Stimulated activated memory B cell treated with anti-CD40 and anti-IgM and Interleukin-4, amounts not matched to agents 10 μg/mL and 1 μg/mL and 100 μg/mL, for 72 hours (primary cell): ENCODE data around the gene LRRC61.
"Not testable (repeated sequence)": the region's sequence is repeated elsewhere in the genome, so short reads cannot be mapped to it uniquely, and the experiment has no call there.

Source experiments
- ATAC-seq: fragments of 150-1000 bp; cut with Tn5 transposase; 2 replicates; pipeline ENCODE4 v1.10.0; 2021
- H3K27ac Mint-ChIP-seq: one replicate; pipeline ENCODE4 v1.8.0; 2022; ENCODE audit warnings: mild to moderate bottlenecking, mixed read lengths
- H3K27me3 Mint-ChIP-seq: one replicate; pipeline ENCODE4 v1.8.0; 2022; ENCODE audit warnings: mixed read lengths
- H3K36me3 Mint-ChIP-seq: one replicate; pipeline ENCODE4 v1.8.0; 2022; ENCODE audit warnings: mixed read lengths
- H3K4me1 Mint-ChIP-seq: one replicate; pipeline ENCODE4 v1.8.0; 2022; ENCODE audit warnings: mixed read lengths
- H3K4me3 Mint-ChIP-seq: one replicate; pipeline ENCODE4 v1.8.0; 2022; ENCODE audit warnings: mild to moderate bottlenecking, moderate library complexity, mixed read lengths
- H3K9me3 Mint-ChIP-seq: one replicate; pipeline ENCODE4 v1.8.0; 2022; ENCODE audit warnings: mixed read lengths

The LRRC61 gene

GRCh38 chr7:150384406-150385301 is 61.5 kb downstream of the LRRC61 start:
- no peak for ATAC-seq
- peaks cover 64% of the 10 kb centered on the region for H3K4me1 Mint-ChIP-seq
- H3K4me3 Mint-ChIP-seq: no peak overlapping the region
- H3K9me3 Mint-ChIP-seq: no peaks in the 10 kb centered on the region
- no peaks in the 10 kb centered on the region for H3K27me3 Mint-ChIP-seq
- peak overlapping the region; percentile 95 for H3K27ac Mint-ChIP-seq
- H3K36me3 Mint-ChIP-seq: peaks cover 13% of the 10 kb centered on the region

DNA sequence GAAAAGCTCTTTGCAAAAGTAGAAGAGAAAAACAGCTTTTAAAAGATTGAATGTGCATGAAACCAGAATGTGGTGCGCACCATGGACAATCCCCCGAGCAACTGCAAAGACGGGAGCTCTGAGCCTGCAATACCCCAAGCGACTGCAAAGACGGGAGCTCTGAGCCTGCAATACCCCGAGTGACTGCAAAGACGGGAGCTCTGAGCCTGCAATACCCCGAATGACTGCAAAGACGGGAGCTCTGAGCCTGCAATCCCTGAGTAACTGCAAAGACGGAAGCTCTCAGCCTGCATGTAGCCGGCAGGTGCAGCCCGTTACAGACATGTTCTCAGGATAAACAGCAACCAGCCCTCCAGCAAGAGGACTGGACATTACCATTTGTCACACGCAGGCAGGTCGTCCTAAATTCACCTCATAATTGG is 62.2 kb downstream of the LRRC61 start:
- Mint-ChIP-seq H3K4me3 (no peak overlapping the region), H3K27ac (no peak overlapping the region), H3K36me3 (peaks cover 19% of the 10 kb centered on the region), H3K27me3 (no peaks in the 10 kb centered on the region), H3K9me3 (no peaks in the 10 kb centered on the region), H3K4me1 (peaks cover 60% of the 10 kb centered on the region)
- ATAC-seq: no peak

DNA sequence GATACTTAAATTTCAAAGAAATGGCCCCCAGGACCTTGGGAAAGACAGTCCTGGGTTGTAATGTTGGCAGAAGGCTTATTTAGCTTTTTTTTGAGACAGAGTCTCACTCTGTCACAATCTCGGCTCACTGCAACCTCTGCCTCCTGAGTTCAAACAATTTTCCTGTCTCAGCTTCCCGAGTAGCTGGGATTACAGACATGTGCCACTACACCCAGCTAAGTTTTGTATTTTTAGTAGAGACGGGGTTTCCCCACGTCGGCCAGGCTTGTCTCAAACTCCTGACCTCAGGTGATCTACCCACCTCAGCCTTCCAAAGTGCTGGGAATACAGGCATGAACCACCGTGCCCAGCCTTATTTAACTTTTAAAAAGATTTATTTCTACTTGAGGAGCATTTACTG is 62.7 kb downstream of the LRRC61 start:
- H3K36me3 Mint-ChIP-seq: peaks cover 25% of the 10 kb centered on the region
- ATAC-seq, H3K27me3 Mint-ChIP-seq, H3K9me3 Mint-ChIP-seq, H3K4me3 Mint-ChIP-seq: not testable (repeated sequence)
- H3K27ac Mint-ChIP-seq: peak overlapping the region; percentile 73
- H3K4me1 Mint-ChIP-seq: peaks cover 55% of the 10 kb centered on the region
